Effector CD4-positive, alpha-beta T cell (primary cell): ENCODE data around the gene DHRS2.

Experiments
- DNase-seq: peaks from one replicate; pipeline ENCODE4 v3.0.0-alpha.2; 2020

The DHRS2 gene

DNA sequence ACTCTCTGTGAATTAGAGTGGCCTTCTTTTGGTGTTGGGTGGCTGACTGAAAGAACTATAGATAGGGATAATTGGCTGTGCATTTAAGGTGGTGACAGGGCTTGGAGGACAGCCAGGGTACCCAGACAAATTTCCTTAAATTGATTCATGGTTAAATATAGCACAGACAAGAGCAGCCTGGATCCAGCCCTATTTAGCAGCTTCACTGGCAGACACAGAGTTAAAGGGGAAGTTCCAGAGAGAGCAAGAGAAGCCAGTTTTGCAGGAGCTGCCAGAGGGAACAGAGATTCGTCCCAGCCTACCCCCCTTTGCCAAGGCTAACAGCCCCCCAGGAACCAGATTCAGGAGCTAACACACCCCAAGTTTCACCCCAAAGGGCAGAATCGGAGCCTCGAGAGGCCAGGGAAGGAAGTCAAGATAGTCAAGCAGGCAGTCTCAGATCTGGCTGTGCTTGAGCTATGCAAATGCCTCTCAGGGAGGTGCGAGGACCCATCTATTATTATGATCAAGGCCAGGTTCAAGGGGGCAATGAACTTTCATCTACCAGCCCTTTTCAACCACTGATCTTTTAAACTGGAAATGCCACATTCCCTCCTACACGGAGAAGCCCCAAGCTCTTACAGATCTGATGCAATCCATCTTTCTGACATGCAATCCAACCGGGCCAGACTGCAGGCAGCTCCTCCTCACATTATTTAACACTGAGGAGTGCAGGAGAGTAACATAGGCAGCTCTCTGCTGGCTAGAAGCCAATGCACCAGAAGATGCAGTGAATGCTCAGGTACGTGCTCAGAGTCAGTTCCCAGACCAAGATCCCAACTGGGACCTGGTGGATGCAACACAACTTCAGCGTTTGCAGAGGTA, 58.2 kb downstream of the DHRS2 start:
- no peak for DNase-seq
